ENCODE data around the gene ATXN7.

Gene ATXN7

GRCh38 chr3:64049136-64049535, 185.5 kb downstream of the ATXN7 start:
- DNase-seq (ENCODE audit: low read depth) = no peak

- DNase-seq (ENCODE audit: low read depth) = no peak
These were observed 186.2 kb downstream of the ATXN7 start for GRCh38 chr3:64049832-64050231.

All from HS-27A (cell line).